Measurements from ENCODE around the gene LARP1B. TPM values are rescaled to one million over a fixed set of nuclear protein-coding genes. Genes with fewer than 3 reads are reported as not detected.
"Not testable (repeated sequence)": the region's sequence is repeated elsewhere in the genome, so short reads cannot be mapped to it uniquely, and the experiment has no call there.

The LARP1B gene
- total RNA-seq, 4 donors from 2014 or later, result 35.1 to 49.2 (median 40.1) TPM

DNA sequence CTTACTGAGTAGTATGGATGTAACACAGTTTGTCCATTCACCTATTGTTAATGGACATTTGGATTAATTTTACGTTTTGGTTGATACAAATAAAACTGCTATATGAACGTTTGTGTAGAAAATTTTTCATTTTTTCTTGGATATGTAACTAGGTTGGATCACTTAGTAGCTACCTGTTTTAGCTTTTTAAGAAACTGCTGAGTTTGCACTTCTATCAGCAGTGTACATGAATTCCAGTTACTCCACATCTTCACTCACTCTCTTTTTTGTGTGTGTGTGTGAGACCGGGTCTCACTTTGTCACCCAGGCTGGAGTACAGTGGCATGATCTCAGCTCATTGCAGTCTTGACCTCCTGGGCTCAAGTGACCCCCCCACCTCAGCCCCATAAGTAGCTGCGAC, 15.4 kb downstream of the LARP1B start:
- H3K9me3 ChIP-seq, result no peaks in the 10 kb centered on the region
- DNase-seq, result no peak
- no peak for TF ChIP-seq POLR2A (IDR thresholded peaks at IDR 0.05)
- TF ChIP-seq, protein P1, sequence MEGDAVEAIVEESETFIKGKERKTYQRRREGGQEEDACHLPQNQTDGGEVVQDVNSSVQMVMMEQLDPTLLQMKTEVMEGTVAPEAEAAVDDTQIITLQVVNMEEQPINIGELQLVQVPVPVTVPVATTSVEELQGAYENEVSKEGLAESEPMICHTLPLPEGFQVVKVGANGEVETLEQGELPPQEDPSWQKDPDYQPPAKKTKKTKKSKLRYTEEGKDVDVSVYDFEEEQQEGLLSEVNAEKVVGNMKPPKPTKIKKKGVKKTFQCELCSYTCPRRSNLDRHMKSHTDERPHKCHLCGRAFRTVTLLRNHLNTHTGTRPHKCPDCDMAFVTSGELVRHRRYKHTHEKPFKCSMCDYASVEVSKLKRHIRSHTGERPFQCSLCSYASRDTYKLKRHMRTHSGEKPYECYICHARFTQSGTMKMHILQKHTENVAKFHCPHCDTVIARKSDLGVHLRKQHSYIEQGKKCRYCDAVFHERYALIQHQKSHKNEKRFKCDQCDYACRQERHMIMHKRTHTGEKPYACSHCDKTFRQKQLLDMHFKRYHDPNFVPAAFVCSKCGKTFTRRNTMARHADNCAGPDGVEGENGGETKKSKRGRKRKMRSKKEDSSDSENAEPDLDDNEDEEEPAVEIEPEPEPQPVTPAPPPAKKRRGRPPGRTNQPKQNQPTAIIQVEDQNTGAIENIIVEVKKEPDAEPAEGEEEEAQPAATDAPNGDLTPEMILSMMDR (IDR thresholded peaks at IDR 0.05), result no peak
- TF ChIP-seq EP300 (IDR thresholded peaks at IDR 0.05; ENCODE audit: low read depth), result no peak
- no peak for TF ChIP-seq POLR2AphosphoS5 (IDR thresholded peaks at IDR 0.05)
- WGBS, 2 donors (ENCODE audit: low coverage in 1 of 2), result 89 to 96% methylated on average over 2 to 4 of the region's 4 CpGs
- H3K27ac ChIP-seq, result no peak overlapping the region
- H3K36me3 ChIP-seq, result peaks cover 0 to 18% (median 5%) of the 10 kb centered on the region in 4 donors
- H3K4me3 ChIP-seq, result no peak overlapping the region
- no peaks in the 10 kb centered on the region for H3K27me3 ChIP-seq
- in situ Hi-C loops (cut with MboI; ENCODE audit: low pct_ligation_motif_present in 1 of 4, low pct_unique_long_range_greater_than_20kb in 1 of 4, low sequenced_read_pairs in 3 of 4), result no loop called here
- H3K4me1 ChIP-seq, result no peaks in the 10 kb centered on the region
- intact Hi-C loops (cut with DNase I; ENCODE audit: low total_unique reads), result no loop called here

DNA sequence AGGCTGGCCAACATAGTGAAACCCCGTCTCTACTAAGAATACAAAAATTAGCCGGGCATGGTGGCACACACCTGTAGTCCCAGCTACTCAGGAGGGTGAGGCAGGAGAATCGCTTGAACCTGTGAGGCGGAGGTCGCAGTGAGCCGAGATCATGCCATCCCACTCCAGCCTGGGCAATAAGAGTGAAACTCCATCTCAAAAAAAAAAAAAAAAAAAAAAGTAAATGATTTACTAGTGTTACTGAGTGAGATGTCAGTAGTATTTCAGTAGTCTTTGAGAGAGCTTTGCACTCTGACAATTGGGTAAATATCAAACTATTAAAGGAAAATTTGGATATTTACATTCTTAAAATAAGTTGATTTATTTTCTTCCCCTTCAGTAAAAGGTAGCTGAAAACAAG, 34.2 kb downstream of the LARP1B start:
- H3K27ac ChIP-seq; H3K4me1 ChIP-seq; H3K9me3 ChIP-seq; DNase-seq; H3K27me3 ChIP-seq; intact Hi-C loops (cut with DNase I; ENCODE audit: low total_unique reads); H3K4me3 ChIP-seq; in situ Hi-C loops (cut with MboI; ENCODE audit: low pct_ligation_motif_present in 1 of 4, low pct_unique_long_range_greater_than_20kb in 1 of 4, low sequenced_read_pairs in 3 of 4): not testable (repeated sequence)
- 75 to 92% methylated on average over 2 to 6 of the region's 6 CpGs for WGBS, 2 donors (ENCODE audit: low coverage in 1 of 2)
- H3K36me3 ChIP-seq, result peaks cover 0 to 10% (median 2%) of the 10 kb centered on the region in 4 donors

DNA sequence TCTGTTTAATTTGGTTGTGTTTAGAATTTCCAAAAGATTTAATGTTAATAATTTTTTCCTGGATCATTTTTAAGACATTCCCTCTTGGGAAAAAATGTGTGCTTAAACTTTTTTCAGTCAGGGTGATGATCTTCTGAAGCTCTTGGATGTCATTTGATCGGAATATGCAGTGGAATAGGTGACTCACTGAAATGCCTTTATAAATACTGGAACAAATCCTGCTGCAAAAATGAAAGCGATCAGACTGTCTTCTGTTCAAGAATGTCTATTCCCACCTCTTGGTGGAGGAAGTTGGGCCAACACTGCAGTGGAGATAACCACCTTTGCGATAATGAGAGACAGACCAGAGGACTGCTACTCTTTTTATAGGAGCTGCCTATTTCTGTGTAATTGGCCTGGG, 46.7 kb downstream of the LARP1B start:
- Histone ChIP-seq H3K27me3 (no peaks in the 10 kb centered on the region), H3K4me1 (no peaks in the 10 kb centered on the region), H3K4me3 (no peak overlapping the region), H3K9me3 (no peaks in the 10 kb centered on the region), H3K36me3 (peaks cover 0 to 43% (median 4%) of the 10 kb centered on the region in 4 donors), H3K27ac (no peak overlapping the region)
- no peak for TF ChIP-seq POLR2A (IDR thresholded peaks at IDR 0.05)
- TF ChIP-seq, protein P1 (IDR thresholded peaks at IDR 0.05), result no peak
- TF ChIP-seq POLR2AphosphoS5 (IDR thresholded peaks at IDR 0.05), result no peak
- TF ChIP-seq EP300 (IDR thresholded peaks at IDR 0.05; ENCODE audit: low read depth), result no peak
- DNase-seq, result no peak
- intact Hi-C loops (cut with DNase I; ENCODE audit: low total_unique reads) (loop anchor here (2.0 kb wide), 1 partner anchor 71 kb away; no protein-coding TSS in a partner anchor), in situ Hi-C loops (cut with MboI; ENCODE audit: low pct_ligation_motif_present in 1 of 4, low pct_unique_long_range_greater_than_20kb in 1 of 4, low sequenced_read_pairs in 3 of 4) (no loop called here)
- WGBS, 2 donors (ENCODE audit: low coverage in 1 of 2), result 92 to 93% methylated on average over 3 of the region's 3 CpGs

DNA sequence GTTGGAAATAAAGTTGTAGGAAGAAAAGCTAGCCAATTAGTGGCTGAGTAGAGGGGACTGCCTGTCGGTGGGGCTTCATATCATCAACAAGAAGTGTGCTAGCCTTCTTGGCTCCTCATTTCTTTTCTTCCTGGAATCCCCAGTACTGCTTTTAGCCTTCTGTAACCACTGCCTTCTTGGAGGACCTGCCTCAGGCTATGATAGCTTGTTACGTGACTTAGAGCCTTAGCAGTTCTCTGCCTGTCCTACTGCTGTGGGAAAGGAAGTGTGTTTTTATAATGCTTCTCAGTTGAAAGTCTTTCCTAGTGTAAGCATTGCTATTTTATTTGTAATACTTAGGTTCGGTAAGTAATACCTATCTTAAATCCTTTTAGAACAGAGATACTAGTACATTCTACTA, 61.9 kb downstream of the LARP1B start:
- H3K36me3 ChIP-seq, result peaks cover 0 to 13% (median 3%) of the 10 kb centered on the region in 4 donors
- no peak overlapping the region for H3K27ac ChIP-seq
- TF ChIP-seq EP300 (IDR thresholded peaks at IDR 0.05; ENCODE audit: low read depth) (no peak), POLR2AphosphoS5 (IDR thresholded peaks at IDR 0.05) (no peak), POLR2A (IDR thresholded peaks at IDR 0.05) (no peak)
- TF ChIP-seq, protein P1 (IDR thresholded peaks at IDR 0.05), result no peak
- no peaks in the 10 kb centered on the region for H3K9me3 ChIP-seq
- in situ Hi-C loops (cut with MboI; ENCODE audit: low pct_ligation_motif_present in 1 of 4, low pct_unique_long_range_greater_than_20kb in 1 of 4, low sequenced_read_pairs in 3 of 4), result no loop called here
- no peaks in the 10 kb centered on the region for H3K27me3 ChIP-seq
- DNase-seq, result no peak
- no peaks in the 10 kb centered on the region for H3K4me1 ChIP-seq
- 96 to 98% methylated on average over 3 of the region's 3 CpGs for WGBS, 2 donors (ENCODE audit: low coverage in 1 of 2)
- no peak overlapping the region for H3K4me3 ChIP-seq
- intact Hi-C loops (cut with DNase I; ENCODE audit: low total_unique reads), result no loop called here

DNA sequence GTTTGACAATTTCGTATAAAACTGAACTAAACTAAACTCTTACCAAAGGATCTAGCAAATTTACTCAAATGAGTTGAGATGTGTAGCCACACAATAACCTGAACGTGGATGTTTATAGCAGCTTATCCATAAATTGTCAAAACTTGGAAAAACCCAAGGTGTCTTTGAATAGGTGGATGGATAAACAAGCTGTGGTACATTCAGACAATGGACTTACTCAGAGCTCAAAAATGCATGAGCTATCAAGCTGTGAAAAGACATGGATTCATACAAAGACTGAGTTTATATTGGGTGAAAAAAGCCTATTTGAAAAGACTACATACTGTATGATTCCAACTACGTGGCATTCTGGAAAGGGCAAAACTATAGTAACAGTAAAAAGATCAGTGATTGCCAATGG, 69.5 kb downstream of the LARP1B start:
- no peak for DNase-seq
- Histone ChIP-seq H3K27ac (no peak overlapping the region), H3K27me3 (no peaks in the 10 kb centered on the region), H3K36me3 (peaks cover 0 to under 1% (median 0%) of the 10 kb centered on the region in 4 donors), H3K4me1 (no peaks in the 10 kb centered on the region), H3K4me3 (no peak overlapping the region), H3K9me3 (no peaks in the 10 kb centered on the region)
- WGBS, 2 donors (ENCODE audit: low coverage in 1 of 2), result 93 to 95% methylated on average over 3 of the region's 3 CpGs
- in situ Hi-C loops (cut with MboI; ENCODE audit: low pct_ligation_motif_present in 1 of 4, low pct_unique_long_range_greater_than_20kb in 1 of 4, low sequenced_read_pairs in 3 of 4) (no loop called here), intact Hi-C loops (cut with DNase I; ENCODE audit: low total_unique reads) (no loop called here)
- no peak for TF ChIP-seq POLR2AphosphoS5 (IDR thresholded peaks at IDR 0.05)
- TF ChIP-seq, protein P1 (IDR thresholded peaks at IDR 0.05), result no peak
- TF ChIP-seq EP300 (IDR thresholded peaks at IDR 0.05; ENCODE audit: low read depth), result no peak
- no peak for TF ChIP-seq POLR2A (IDR thresholded peaks at IDR 0.05)

Data from transverse colon (tissue), 4 donors.